NK-92 (cell line): ENCODE results near the gene GTSE1.

Experiments
- DNase-seq: peaks from one replicate; lab custom pipeline; 2025; ENCODE audit not compliant: unreplicated experiment; lab: John Stamatoyannopoulos, UW

Gene GTSE1

GRCh38 chr22:46323162-46323561 lies 26.5 kb downstream of the GTSE1 start:
- DNase-seq = no peak

GRCh38 chr22:46326066-46326680 lies 29.5 kb downstream of the GTSE1 start:
- DNase-seq = no peak

GRCh38 chr22:46327691-46328465 lies 31.2 kb downstream of the GTSE1 start:
- DNase-seq = no peak

GRCh38 chr22:46328797-46329196 lies 32.1 kb downstream of the GTSE1 start:
- DNase-seq = no peak

- no peak for DNase-seq
These were observed 32.9 kb downstream of the GTSE1 start for GRCh38 chr22:46329616-46330015.

GRCh38 chr22:46330426-46330825 lies 33.8 kb downstream of the GTSE1 start:
- DNase-seq = no peak

GRCh38 chr22:46331496-46331895 lies 34.8 kb downstream of the GTSE1 start:
- DNase-seq = no peak

GRCh38 chr22:46335201-46336118 lies 38.8 kb downstream of the GTSE1 start, which contains the start of gene TRMU:
TSS of gene TRMU (plus strand) at chr22:46335714. CDS start at chr22:46335765, 51 bp downstream.
- no peak for DNase-seq

GRCh38 chr22:46336119-46337078 lies 39.7 kb downstream of the GTSE1 start:
- DNase-seq = no peak

GRCh38 chr22:46337870-46338269 lies 41.2 kb downstream of the GTSE1 start:
- DNase-seq = no peak

GRCh38 chr22:46338636-46339035 lies 42.0 kb downstream of the GTSE1 start:
- DNase-seq = no peak

- DNase-seq = no peak
These were observed 43.3 kb downstream of the GTSE1 start for GRCh38 chr22:46339956-46340355.

- no peak for DNase-seq
These were observed 44.0 kb downstream of the GTSE1 start for GRCh38 chr22:46340676-46341075.

GRCh38 chr22:46346680-46347405 lies 50.2 kb downstream of the GTSE1 start:
- no peak for DNase-seq

- no peak for DNase-seq
These were observed 51.0 kb downstream of the GTSE1 start for GRCh38 chr22:46347646-46348045.

- DNase-seq = no peak
These were observed 51.5 kb downstream of the GTSE1 start for GRCh38 chr22:46348099-46348695.

- no peak for DNase-seq
These were observed 52.6 kb downstream of the GTSE1 start for GRCh38 chr22:46349238-46349637.

GRCh38 chr22:46349681-46350080 lies 53.0 kb downstream of the GTSE1 start:
- DNase-seq = no peak

- DNase-seq = no peak
These were observed 53.5 kb downstream of the GTSE1 start for GRCh38 chr22:46350121-46350520.
